ENCODE measurements around the gene AKT2. TPM values are rescaled to one million over a fixed set of nuclear protein-coding genes. Genes with fewer than 3 reads are reported as not detected.

The AKT2 gene
- total RNA-seq, 1 experiment from 2014 or later, result 149 TPM

DNA sequence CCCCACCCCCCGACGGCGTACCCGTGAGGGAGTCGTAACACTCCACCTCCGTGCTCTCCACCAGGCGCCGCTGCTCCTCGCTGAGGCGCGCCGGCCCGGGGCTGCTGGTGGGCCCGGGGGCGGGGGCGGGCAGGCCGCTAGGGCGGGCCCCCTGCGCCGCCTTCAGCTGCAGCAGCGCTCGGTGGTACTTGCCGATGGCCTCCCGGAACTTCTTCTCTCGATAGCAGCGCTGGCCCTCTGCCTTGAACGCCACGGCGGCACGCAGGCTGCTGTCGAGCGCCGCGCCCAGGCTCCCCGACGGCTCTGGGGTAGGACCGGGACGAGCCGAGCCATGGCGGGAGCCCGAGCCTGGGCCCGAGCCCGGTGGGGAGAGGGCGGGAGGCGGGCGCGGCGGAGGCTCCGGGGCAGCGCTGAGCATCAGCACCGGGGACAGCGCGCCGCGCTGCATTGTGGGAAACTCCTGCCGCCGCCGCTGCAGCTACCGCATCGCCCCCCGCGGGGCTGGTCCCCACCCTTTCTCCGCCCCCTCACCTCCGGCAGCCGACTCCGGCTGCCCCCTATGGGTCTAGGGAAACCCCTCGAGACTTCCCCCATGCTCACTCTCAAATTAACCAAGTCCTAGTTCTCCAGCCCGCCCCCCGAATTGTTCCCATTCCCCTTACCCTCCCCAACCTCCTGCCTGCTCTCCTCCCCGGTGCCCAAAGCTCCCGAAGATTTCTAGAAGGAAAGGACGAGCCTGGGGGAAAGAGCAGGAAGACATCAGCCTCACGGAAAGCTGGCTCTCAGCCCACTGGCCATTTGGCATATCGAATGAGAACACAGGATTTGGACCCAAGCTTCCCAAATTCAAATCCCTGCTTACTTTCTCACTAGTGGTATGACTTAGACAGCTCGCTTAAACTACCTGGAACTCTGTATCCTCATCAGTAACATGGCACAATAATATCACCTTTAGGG, 66.9 kb downstream of the AKT2 start, which contains the start of gene TTC9B:
TSS of gene TTC9B (minus strand) at position 451 of the 957 bp plus-strand sequence. CDS start at position 448, 3 bp downstream.
- ChIA-PET POLR2A (ENCODE audit: unreplicated experiment) (no interaction called here), CTCF (no interaction called here)
- Histone ChIP-seq H3K9me3 (ENCODE audit: insufficient read depth, low read depth) (no peaks in the 10 kb centered on the region), H3K36me3 (ENCODE audit: low read depth) (no peaks in the 10 kb centered on the region), H4K20me1 (ENCODE audit: insufficient read depth) (no peaks in the 10 kb centered on the region), H3F3A (ENCODE audit: insufficient read depth, low read depth) (peaks cover 16% of the 10 kb centered on the region; the same call in 1 of the 2 replicates), H2AFZ (peak within 1 kb of the TSS; percentile 98), H3K4me2 (peak within 1 kb of the TSS; percentile 95), H3K9me2 (ENCODE audit: insufficient read depth) (no peaks in the 10 kb centered on the region), H3K4me1 (replicated peaks; ENCODE audit: insufficient read depth) (peaks cover 17% of the 10 kb centered on the region), H3K79me2 (ENCODE audit: low read depth) (no peaks in the 10 kb centered on the region), H3K27me3 (ENCODE audit: insufficient read depth, low read depth) (no peaks in the 10 kb centered on the region), H3K27ac (peak within 1 kb of the TSS; percentile 47), H3K4me3 (peak within 1 kb of the TSS; percentile 73)
- TF ChIP-seq EZH2 (IDR thresholded peaks at IDR 0.05; ENCODE audit: low read depth) (no peak), CTCF (conservative IDR thresholded peaks at IDR 0.05) (no peak)
- intact Hi-C loops (cut with micrococcal nuclease; ENCODE audit: unreplicated experiment), result loop anchor here (2.0 kb wide), 1 partner anchor 71 kb away; no protein-coding TSS in a partner anchor
- no peak for DNase-seq
- no TSS peak for BruUV-seq (replicated peaks)

DNA sequence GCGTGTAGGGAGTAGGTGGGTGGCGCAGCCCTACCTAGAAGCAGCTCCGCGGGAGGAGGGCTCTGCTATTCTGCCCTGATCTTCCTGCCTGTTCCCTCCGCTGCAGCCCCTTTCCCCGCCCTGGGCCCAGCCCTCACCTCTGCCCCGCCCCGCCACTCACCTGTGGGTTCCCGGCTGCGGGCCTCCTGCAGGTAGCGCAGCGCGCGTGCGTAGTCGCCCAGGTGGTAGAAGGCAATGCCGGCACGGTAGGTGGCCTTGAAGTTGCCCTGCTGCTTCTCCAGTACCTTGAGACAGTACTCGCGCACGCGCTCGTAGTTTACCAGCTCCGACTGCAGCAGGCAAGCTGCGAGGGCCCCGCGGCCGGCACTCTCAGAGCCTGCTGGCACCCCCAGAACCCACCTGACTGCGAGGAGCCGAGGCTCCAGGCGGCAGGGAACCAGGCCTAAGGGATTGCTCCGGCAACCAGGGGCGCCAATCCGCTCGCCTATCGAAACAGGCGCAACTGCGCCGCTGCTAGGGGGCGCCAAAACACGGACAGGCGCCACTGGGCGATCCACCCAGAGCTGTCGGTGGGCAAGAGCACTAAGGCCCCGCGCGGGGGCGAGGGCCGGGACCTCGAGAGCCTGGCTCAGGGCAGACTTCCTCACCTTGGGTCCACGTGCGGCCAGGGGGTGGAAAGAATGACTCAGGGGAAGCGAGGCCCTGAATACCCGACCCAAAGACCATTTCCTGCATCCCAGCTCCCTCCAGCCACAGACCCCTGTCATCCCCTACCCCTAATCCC, 67.9 kb downstream of the AKT2 start:
- no peaks in the 10 kb centered on the region for H3K27me3 ChIP-seq (ENCODE audit: insufficient read depth, low read depth)
- peak overlapping the region; percentile 73 for H3K4me3 ChIP-seq
- peaks cover 17% of the 10 kb centered on the region for H3K4me1 ChIP-seq (replicated peaks; ENCODE audit: insufficient read depth)
- no peaks in the 10 kb centered on the region for H4K20me1 ChIP-seq (ENCODE audit: insufficient read depth)
- no peaks in the 10 kb centered on the region for H3K9me3 ChIP-seq (ENCODE audit: insufficient read depth, low read depth)
- DNase-seq, result peak; percentile 79 to 92
- H3K79me2 ChIP-seq (ENCODE audit: low read depth), result no peaks in the 10 kb centered on the region
- ChIA-PET CTCF (no interaction called here), POLR2A (ENCODE audit: unreplicated experiment) (interaction anchor here (0.6 to 0.7 kb wide), 2 partner anchors 225 to 388 kb away, joined by 3 read pairs; no protein-coding TSS in a partner anchor)
- BruUV-seq (replicated peaks), result TSS peak; percentile 24
- H3K4me2 ChIP-seq, result peak overlapping the region; percentile 95
- intact Hi-C loops (cut with micrococcal nuclease; ENCODE audit: unreplicated experiment), result loop anchor here (2.0 kb wide), 1 partner anchor 70 kb away; no protein-coding TSS in a partner anchor
- H2AFZ ChIP-seq, result peak overlapping the region; percentile 98
- H3K27ac ChIP-seq, result peak overlapping the region; percentile 47
- peaks cover 16% of the 10 kb centered on the region; the same call in 1 of the 2 replicates for H3F3A ChIP-seq (ENCODE audit: insufficient read depth, low read depth)
- TF ChIP-seq EZH2 (IDR thresholded peaks at IDR 0.05; ENCODE audit: low read depth) (no peak), CTCF (conservative IDR thresholded peaks at IDR 0.05) (peak; percentile 80)
- H3K36me3 ChIP-seq (ENCODE audit: low read depth), result no peaks in the 10 kb centered on the region
- no peaks in the 10 kb centered on the region for H3K9me2 ChIP-seq (ENCODE audit: insufficient read depth)

DNA sequence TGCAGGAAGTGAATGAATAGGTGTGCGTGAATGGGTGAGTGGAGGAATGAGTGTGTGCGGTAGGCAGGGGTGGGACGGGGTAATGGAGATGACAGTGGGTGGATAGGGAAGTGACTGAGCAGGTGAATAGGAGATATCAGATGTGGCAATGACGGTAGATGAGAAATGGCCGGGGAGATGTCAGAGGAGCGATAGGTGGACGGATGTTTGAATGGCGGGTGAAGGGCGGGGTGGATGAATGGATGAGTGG, 68.4 kb downstream of the AKT2 start:
- Histone ChIP-seq H3K36me3 (ENCODE audit: low read depth) (no peaks in the 10 kb centered on the region), H3K27ac (no peak overlapping the region), H3K79me2 (ENCODE audit: low read depth) (no peaks in the 10 kb centered on the region), H2AFZ (peak overlapping the region; percentile 98; the same call in 1 of the 2 replicates), H4K20me1 (ENCODE audit: insufficient read depth) (no peaks in the 10 kb centered on the region), H3K4me1 (replicated peaks; ENCODE audit: insufficient read depth) (peaks cover 17% of the 10 kb centered on the region), H3K4me3 (peak overlapping the region; percentile 73; the same call in 1 of the 2 replicates), H3F3A (ENCODE audit: insufficient read depth, low read depth) (peaks cover 16% of the 10 kb centered on the region; the same call in 1 of the 2 replicates), H3K4me2 (peak overlapping the region; percentile 95), H3K9me2 (ENCODE audit: insufficient read depth) (no peaks in the 10 kb centered on the region), H3K9me3 (ENCODE audit: insufficient read depth, low read depth) (no peaks in the 10 kb centered on the region), H3K27me3 (ENCODE audit: insufficient read depth, low read depth) (no peaks in the 10 kb centered on the region)
- BruUV-seq (replicated peaks), result no TSS peak
- intact Hi-C loops (cut with micrococcal nuclease; ENCODE audit: unreplicated experiment), result loop anchor here (2.0 kb wide), 1 partner anchor 70 kb away; no protein-coding TSS in a partner anchor
- CTCF ChIA-PET, result no interaction called here
- DNase-seq, result no peak
- POLR2A ChIA-PET (ENCODE audit: unreplicated experiment), result interaction anchor here (0.7 kb wide), 1 partner anchor 226 kb away, joined by 3 read pairs; no protein-coding TSS in a partner anchor
- TF ChIP-seq EZH2 (IDR thresholded peaks at IDR 0.05; ENCODE audit: low read depth) (no peak), CTCF (conservative IDR thresholded peaks at IDR 0.05) (no peak)

Data from PC-9 (cell line).